PC-9 (cell line): ENCODE data around the gene PDE4D. TPM values are rescaled to one million over a fixed set of nuclear protein-coding genes. Genes with fewer than 3 reads are reported as not detected.

Experiments used
- BruUV-seq: library from RNA; stranded (reverse); fragments of 400-500 nt; replicated peaks from 2 replicates; lab custom pipeline; 2021; lab: Mats Ljungman, UMichigan
- CTCF ChIA-PET: fragments of 300-600 bp; sonication (Branson Sonifier 250); formaldehyde crosslinking; loops from one replicate; lab custom pipeline; 2022; ENCODE audit warnings: antibody characterized with exemption; lab: Charles Lee
- POLR2A ChIA-PET: fragments of 300-600 bp; sonication (Branson Sonifier 250); formaldehyde crosslinking; loops from one replicate; lab custom pipeline; 2022; ENCODE audit warnings: antibody characterized with exemption; ENCODE audit not compliant: unreplicated experiment; lab: Charles Lee
- DNase-seq, 2 experiments: peaks; one replicate each; pipeline versions ENCODE4 v3.0.0 to v3.0.0-alpha.2; 2015 to 2022; ENCODE audit warnings: mixed read lengths in 1 of 2
- H2AFZ ChIP-seq: fragments of 200-600 bp; sonication (generic); 2 replicates; pipeline ENCODE4 v1.8.1; 2017; ENCODE audit warnings: antibody characterized with exemption
- H3F3A ChIP-seq: fragments of 200-600 bp; sonication (generic); 2 replicates; pipeline ENCODE4 v1.8.1; 2017; ENCODE audit warnings: antibody characterized with exemption, mild to moderate bottlenecking, low read depth; ENCODE audit not compliant: insufficient read depth
- H3K27ac ChIP-seq: fragments of 200-600 bp; sonication (generic); 2 replicates; pipeline ENCODE4 v1.6.1; 2016; ENCODE audit warnings: mixed run types
- H3K27me3 ChIP-seq: fragments of 200-600 bp; sonication (generic); 2 replicates; pipeline ENCODE4 v1.6.1; 2016; ENCODE audit warnings: low read depth, mixed run types; ENCODE audit not compliant: insufficient read depth
- H3K36me3 ChIP-seq: fragments of 200-600 bp; sonication (generic); 2 replicates; pipeline ENCODE4 v1.6.1; 2016; ENCODE audit warnings: low read depth, mixed run types
- H3K4me1 ChIP-seq: fragments of 200-600 bp; sonication (generic); replicated peaks from 2 replicates; pipeline ENCODE4 v1.6.1; 2016; ENCODE audit warnings: mixed run types; ENCODE audit not compliant: insufficient read depth
- H3K4me2 ChIP-seq: fragments of 200-600 bp; sonication (generic); 2 replicates; pipeline ENCODE4 v1.6.1; 2017; ENCODE audit warnings: mixed run types
- H3K4me3 ChIP-seq: fragments of 200-600 bp; sonication (generic); 2 replicates; pipeline ENCODE4 v1.6.1; 2016; ENCODE audit warnings: mixed run types
- H3K79me2 ChIP-seq: fragments of 200-600 bp; sonication (generic); 2 replicates; pipeline ENCODE4 v1.6.1; 2017; ENCODE audit warnings: low read depth, mixed run types
- H3K9me2 ChIP-seq: fragments of 200-600 bp; sonication (generic); 2 replicates; pipeline ENCODE4 v1.8.1; 2017; ENCODE audit warnings: mild to moderate bottlenecking; ENCODE audit not compliant: insufficient read depth
- H3K9me3 ChIP-seq: fragments of 200-600 bp; sonication (generic); 2 replicates; pipeline ENCODE4 v1.8.1; 2016; ENCODE audit warnings: low read depth; ENCODE audit not compliant: insufficient read depth
- H4K20me1 ChIP-seq: fragments of 200-600 bp; sonication (generic); 2 replicates; pipeline ENCODE4 v1.8.1; 2017; ENCODE audit not compliant: insufficient read depth
- CTCF ChIP-seq: fragments of 200-600 bp; sonication (generic); conservative IDR thresholded peaks from 2 replicates; pipeline ENCODE4 v1.6.1; 2017; ENCODE audit warnings: mixed run types, antibody characterized with exemption, mild to moderate bottlenecking, moderate library complexity
- EZH2 ChIP-seq: fragments of 200-600 bp; sonication (generic); IDR thresholded peaks from 2 replicates; pipeline ENCODE4 v1.8.0; 2017; ENCODE audit warnings: antibody characterized with exemption, low read depth
- intact Hi-C: fragments of 100-400 bp; cut with micrococcal nuclease; formaldehyde crosslinking; loops from one replicate; pipeline ENCODE4 v1.10.0; 2022; ENCODE audit not compliant: unreplicated experiment
- total RNA-seq: library from RNA; stranded (reverse); gene quantifications from 2 replicates; pipeline ENCODE4 v1.2.3, GENCODE V29; 2021

The PDE4D gene
- total RNA-seq, 1 experiment from 2014 or later = 9.8 TPM

- intact Hi-C loops = loop anchor here (10.0 kb wide), 1 partner anchor 1711 kb away; no protein-coding TSS in a partner anchor
- H3K9me3 ChIP-seq = no peaks in the 10 kb centered on the region
- H3K36me3 ChIP-seq = no peaks in the 10 kb centered on the region
- no peaks in the 10 kb centered on the region for H3K9me2 ChIP-seq
- H3K27ac ChIP-seq = no peak overlapping the region
- ChIA-PET CTCF (interaction anchor here (0.9 kb wide), 1 partner anchor 115 kb away, joined by 3 read pairs; no protein-coding TSS in a partner anchor), POLR2A (no interaction called here)
- no peak overlapping the region for H3K4me2 ChIP-seq
- H3K4me1 ChIP-seq = no peaks in the 10 kb centered on the region
- no peak for DNase-seq
- H4K20me1 ChIP-seq = 0 out of 2 replicates have a peak, but pooled peaks cover 13% of the 10 kb centered on the region
- no TSS peak for BruUV-seq
- no peak overlapping the region for H2AFZ ChIP-seq
- TF ChIP-seq CTCF (no peak), EZH2 (no peak)
- H3K27me3 ChIP-seq = no peaks in the 10 kb centered on the region
- no peak overlapping the region for H3K4me3 ChIP-seq
- H3K79me2 ChIP-seq = peaks cover 3% of the 10 kb centered on the region; the same call in 1 of the 2 replicates
- H3F3A ChIP-seq = no peaks in the 10 kb centered on the region
These were observed 887.4 kb downstream of the PDE4D start for GRCh38 chr5:59005934-59006701.

- Histone ChIP-seq H3K27me3 (no peaks in the 10 kb centered on the region), H3K4me3 (no peak overlapping the region), H3K9me2 (no peaks in the 10 kb centered on the region), H3K9me3 (no peaks in the 10 kb centered on the region), H4K20me1 (0 out of 2 replicates have a peak, but pooled peaks cover 13% of the 10 kb centered on the region), H3K27ac (no peak overlapping the region), H3K4me2 (no peak overlapping the region), H2AFZ (no peak overlapping the region), H3F3A (no peaks in the 10 kb centered on the region), H3K4me1 (no peaks in the 10 kb centered on the region), H3K79me2 (peaks cover 3% of the 10 kb centered on the region; the same call in 1 of the 2 replicates), H3K36me3 (no peaks in the 10 kb centered on the region)
- no TSS peak for BruUV-seq
- intact Hi-C loops = loop anchor here (10.0 kb wide), 1 partner anchor 1709 kb away; no protein-coding TSS in a partner anchor
- DNase-seq = no peak
- CTCF ChIA-PET = no interaction called here
- POLR2A ChIA-PET = no interaction called here
- TF ChIP-seq CTCF (no peak), EZH2 (no peak)
These were observed 889.9 kb downstream of the PDE4D start for GRCh38 chr5:59003641-59004040.

- intact Hi-C loops = loop anchor here (10.0 kb wide), 1 partner anchor 1708 kb away; no protein-coding TSS in a partner anchor
- no peak overlapping the region for H3K4me2 ChIP-seq
- H3K79me2 ChIP-seq = peaks cover 3% of the 10 kb centered on the region; the same call in 1 of the 2 replicates
- H3K4me1 ChIP-seq = no peaks in the 10 kb centered on the region
- no peaks in the 10 kb centered on the region for H3K27me3 ChIP-seq
- H3K9me2 ChIP-seq = no peaks in the 10 kb centered on the region
- no peak overlapping the region for H2AFZ ChIP-seq
- H3K9me3 ChIP-seq = no peaks in the 10 kb centered on the region
- no peaks in the 10 kb centered on the region for H3K36me3 ChIP-seq
- CTCF ChIA-PET = no interaction called here
- no peak overlapping the region for H3K4me3 ChIP-seq
- POLR2A ChIA-PET = no interaction called here
- no peak overlapping the region for H3K27ac ChIP-seq
- no peaks in the 10 kb centered on the region for H3F3A ChIP-seq
- TF ChIP-seq CTCF = no peak
- no peak for TF ChIP-seq EZH2
- DNase-seq = no peak
- 0 out of 2 replicates have a peak, but pooled peaks cover 13% of the 10 kb centered on the region for H4K20me1 ChIP-seq
- no TSS peak for BruUV-seq
These were observed 890.4 kb downstream of the PDE4D start for GRCh38 chr5:59003124-59003523.
